Fibroblast of skin of right biceps (primary cell): Measurements from ENCODE around the gene NECAB2.
A peak's percentile ranks its signal among the peaks of the same experiment; 100 is the strongest.

Experiments
- DNase-seq: peaks from one replicate; pipeline ENCODE4 v3.0.0-alpha.2; 2013

The NECAB2 gene

DNA sequence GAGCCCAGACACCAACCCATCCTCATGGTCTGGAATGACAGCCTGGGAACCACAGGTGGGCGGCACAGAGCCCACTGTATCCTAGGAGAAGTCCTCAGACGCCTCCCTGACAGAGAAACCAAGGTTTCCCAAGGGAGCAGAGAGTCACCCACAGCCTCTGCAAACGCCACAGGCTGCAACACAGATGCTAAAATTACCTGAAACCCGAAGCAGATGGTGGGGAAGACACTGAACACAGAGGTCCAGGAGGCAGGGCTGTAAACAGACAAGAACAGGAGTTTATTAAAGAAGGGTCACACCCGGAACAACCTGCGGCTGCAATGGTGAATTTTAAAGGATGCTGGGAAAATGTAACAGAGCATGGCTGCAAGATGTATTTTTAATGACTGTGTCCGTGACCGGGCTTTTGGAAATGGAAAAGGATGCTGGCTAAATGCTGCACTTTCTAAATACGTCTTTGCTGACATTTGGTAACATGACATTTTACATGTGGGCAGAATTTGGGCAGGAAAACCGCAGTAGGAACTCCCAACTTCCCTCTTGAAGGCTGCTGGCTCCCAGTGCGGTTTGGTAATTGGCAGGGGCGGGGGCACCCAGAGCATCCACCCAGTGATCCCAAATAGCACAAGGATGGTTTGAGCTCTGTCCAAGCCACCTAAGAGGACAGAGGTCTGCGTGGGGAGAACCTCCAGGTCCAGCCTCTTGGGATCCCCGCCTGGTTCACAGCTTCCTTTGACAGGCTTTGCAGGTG is 61.4 kb downstream of the NECAB2 start:
- DNase-seq: no peak

DNA sequence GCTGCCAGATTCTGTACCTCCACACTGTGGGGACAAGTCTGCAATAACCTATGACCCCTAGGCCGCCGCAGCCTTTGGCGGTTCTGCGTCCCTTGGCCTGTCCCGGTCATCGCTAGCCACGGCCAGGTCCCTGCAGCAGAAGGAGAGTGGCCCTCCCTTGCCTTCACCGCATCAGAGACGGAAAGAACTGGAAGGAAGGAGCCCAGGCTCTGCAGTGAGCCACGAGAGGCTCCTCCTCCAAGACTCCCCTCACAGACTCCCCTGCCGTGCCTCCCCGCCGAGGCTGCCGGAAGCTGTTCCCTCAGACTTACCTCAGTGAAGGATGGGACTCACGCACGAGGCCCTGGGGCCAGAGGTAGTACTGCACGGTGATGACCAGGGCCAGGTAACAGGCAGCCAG is 63.5 kb downstream of the NECAB2 start:
- no peak for DNase-seq

GRCh38 chr16:84032458-84033178 is 64.6 kb downstream of the NECAB2 start:
- no peak for DNase-seq

GRCh38 chr16:84033251-84034195 is 65.5 kb downstream of the NECAB2 start:
- DNase-seq: no peak

- no peak for DNase-seq
Measured at GRCh38 chr16:84034516-84034915, 66.5 kb downstream of the NECAB2 start.

DNA sequence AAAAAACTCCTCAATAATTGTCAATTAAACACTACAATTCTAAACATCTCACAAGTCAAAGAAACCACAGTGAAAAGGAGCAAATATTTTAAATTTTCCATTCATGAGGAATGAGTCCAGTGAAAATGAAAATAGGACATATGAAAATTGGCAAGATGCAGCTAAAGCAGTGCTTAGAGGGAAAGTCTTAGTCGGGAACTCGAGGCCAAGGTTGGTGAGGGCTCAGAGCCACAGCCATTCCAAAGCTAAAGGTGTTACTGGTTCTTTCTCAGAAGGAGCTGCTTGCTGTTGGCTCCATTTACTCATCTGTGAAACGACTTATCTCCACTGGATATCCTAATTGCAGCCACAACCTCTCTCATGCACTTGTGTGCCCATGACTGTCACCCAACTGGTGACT is 68.1 kb downstream of the NECAB2 start:
- no peak for DNase-seq

- no peak for DNase-seq
Measured at GRCh38 chr16:84036982-84037425, 69.0 kb downstream of the NECAB2 start.

GRCh38 chr16:84038469-84038868 is 70.4 kb downstream of the NECAB2 start:
- DNase-seq: no peak

- DNase-seq: no peak
Measured at GRCh38 chr16:84039696-84040095, 71.7 kb downstream of the NECAB2 start.

GRCh38 chr16:84040226-84040822 is 72.3 kb downstream of the NECAB2 start:
- DNase-seq: no peak

GRCh38 chr16:84040823-84041820 is 73.1 kb downstream of the NECAB2 start:
- no peak for DNase-seq

DNA sequence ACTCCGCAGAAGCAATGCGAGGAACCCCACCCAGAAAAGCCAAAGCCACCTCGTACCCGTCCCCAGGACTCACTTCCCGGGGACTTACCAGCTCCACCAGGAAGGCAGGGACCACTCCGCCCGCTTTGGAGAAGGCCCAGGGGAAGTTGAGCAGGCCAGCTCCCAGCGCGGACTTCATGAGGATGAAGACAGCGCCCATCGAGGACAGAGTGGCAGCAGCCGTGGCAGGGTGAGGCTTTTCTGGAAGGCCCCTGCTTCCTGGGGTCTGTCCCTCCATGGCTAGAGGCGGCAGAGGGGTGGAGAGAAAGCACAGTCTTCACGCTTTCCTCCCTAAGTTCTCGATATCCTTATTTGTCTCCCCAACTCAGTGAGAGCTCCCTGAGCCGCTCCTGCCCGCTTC is 73.8 kb downstream of the NECAB2 start:
- no peak for DNase-seq

DNA sequence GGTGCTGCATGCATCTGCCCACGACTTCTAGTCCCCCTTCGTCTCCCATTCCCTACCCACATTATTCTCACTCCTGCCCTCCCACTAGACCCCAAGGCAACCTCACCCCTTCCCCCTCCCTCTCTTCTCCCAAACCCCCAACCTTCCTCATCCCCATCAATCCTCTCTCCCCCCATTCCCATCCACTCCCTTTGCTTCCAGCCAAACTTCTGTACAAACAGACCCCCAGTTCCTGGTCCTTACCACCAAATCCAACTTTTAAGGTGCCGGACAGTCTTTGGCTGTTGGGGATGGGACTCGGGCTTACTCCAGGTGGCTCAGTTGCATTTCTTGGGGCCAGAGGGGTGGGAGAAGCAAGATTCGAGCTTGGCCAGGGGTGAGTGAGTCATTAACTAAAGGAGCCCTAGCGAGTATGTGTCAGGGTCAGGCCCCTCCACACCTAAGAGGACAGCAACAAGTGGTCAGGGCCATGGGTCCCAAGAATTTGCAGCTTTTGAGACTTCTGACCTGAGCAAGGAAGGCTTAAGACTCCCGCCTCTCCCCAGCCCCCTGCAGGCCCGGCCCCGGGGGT is 74.3 kb downstream of the NECAB2 start, which contains the start of gene SLC38A8:
Gene SLC38A8, minus strand, starts transcription at position 488 of the 571 bp plus-strand sequence. CDS start 638 bp downstream, outside the sequence.
- DNase-seq: no peak

- no peak for DNase-seq
Measured at GRCh38 chr16:84042879-84043485, 74.9 kb downstream of the NECAB2 start.

DNA sequence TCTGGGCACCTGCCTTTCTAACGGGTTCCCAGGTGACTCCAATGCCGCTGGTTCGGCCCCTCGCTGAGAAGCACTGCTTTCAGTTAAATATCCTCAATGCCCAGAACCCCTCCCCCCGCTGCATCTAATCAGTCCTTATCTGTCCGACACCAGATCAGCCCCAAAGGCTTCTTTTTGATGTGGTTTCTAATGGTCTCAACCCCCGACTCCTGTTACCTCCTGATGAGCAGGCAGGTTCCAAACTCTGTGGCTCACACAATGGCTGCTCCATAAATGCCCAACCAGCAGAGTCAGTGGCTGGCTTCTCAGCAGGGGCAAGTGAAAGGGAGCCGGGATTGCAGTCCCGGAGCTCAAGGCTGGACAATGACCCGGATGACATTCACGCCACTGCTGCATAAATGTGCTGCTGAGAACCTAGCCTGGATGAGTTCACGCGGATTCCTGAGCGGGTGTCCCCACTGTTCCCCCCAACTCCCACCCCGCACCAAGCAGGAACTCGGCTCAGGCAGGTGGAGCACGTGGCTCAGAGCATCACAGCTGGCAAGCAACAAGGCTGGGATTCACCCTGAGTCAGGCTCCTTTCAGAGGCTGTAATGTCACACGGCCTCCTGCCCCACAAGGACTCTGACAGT is 75.6 kb downstream of the NECAB2 start:
- no peak for DNase-seq

DNA sequence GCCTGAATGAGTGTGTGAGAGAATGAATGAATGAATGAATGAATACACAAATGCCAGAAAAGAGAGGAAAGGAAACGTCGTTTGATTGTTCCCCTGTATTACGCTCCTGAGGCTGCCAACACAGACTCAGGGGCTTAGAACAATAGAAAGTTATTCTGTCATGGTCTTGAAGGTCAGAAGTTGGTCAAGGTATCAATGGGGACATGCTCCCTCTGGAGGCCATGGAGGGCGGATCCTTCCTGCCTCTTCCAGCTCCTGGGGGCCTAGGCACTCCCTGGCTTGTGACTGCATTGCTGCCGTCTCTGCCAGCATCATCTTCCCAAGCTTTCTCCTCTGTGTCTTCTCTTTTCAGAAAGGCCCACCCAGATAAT is 76.1 kb downstream of the NECAB2 start:
- DNase-seq: peak; percentile 17

DNA sequence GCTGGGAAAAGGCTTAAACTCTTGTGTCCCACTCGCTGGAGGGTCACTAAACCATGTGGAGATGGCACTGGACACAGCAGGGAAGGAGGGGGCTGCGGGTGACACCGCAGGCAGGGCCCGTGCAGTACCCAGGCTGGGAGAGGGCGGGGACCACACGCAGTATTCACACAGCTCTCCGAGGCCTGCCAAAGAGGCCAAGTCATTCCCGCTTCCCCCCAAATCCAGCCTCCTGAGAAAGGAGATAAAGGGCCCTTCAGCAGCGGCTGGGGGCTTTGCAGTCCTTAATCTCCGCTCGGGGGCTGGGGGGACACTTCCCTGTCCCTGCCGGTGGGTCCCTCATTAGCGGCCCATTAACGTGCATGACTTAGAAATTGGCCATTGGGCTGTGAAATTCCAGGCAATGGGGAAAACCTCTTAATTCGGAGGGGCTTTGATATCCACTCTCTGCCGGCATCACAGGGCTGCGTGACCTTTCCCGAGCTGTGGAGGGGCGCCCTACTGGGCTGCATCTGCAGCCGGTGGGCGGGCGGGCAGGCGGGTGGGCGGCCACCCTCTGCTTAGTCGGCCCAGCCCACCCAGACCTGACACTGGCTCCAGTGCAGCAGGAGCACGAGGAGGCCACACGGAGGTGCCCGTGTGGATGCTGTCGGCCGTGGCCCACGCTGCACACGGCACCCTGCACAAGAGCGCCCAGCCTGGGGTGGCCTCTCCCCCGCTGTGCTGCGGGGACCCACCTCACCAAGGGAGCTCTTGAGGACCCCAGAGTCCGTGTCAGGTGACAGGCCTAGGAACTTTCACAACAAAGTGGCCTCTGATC is 77.2 kb downstream of the NECAB2 start:
- DNase-seq: no peak

- DNase-seq: no peak
Measured at GRCh38 chr16:84045818-84046470, 77.9 kb downstream of the NECAB2 start.

- DNase-seq: no peak
Measured at GRCh38 chr16:84047206-84047605, 79.2 kb downstream of the NECAB2 start.
